ENCODE results near the gene KCNH2.

Gene KCNH2

DNA sequence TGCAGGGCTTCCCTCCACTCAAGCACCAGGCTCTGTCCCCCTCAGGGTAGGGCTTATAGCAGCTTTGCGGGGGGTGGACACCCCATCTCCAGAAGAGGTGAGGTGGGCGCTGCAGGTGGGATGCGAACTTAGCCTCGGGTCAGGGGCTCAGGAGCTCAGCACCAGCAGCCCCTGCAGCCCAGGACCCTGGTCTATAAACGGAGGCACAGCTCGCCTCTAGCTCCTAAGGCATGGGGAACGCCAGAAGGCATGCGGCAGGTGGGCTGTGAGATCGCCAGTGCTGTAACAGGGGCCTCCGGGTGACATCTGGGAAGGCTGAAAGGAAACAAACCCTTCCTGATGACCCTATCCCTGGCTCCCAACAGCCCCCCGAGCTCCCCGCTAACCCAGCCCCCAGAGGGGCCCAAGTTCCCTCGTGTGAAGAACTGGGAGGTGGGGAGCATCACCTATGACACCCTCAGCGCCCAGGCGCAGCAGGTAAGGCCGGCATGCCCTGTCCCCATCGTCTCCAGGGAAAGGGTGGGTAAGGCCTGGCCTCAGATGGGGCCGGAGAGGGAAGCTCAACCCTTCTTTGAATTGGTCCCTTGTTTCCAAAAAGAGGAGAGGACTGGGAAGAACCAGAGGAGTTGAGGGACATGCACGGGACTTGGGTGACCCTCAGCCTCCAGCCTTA lies 16.9 kb upstream of the KCNH2 start:
- DNase-seq = no peak

DNA sequence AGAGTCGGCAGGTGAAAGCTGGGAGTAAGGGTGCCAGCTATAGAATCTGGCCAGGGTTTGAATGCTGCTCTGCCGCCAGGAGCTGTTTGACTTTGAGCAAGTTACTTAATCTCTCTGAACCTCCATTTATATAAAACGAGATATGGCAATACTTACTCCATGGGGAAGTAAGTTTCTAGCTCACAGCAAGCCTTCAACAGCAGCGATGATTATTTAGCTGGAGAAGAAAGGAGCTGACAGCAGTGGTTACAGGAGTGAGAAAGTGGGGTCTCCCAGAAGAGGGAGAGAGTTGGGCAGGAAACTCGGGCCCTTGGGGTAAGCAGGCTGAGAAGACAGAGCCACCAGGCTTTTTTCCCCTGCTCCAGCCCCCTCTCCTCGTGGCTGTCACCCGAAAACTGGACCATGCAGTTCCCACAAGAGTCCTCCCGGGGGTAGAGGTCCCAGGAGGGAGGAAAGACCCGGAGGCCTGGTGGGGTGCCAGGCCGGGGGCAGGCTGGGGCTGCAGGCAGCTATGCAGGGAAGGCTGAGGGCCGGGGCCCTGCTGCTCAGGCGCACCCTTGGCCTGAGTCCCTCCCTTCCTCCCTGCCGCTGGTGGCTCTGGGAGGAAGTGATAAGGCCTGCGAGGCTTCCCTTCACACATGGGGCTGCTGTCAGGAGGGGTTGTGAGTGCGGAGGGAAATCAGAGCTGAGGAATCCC lies 16.2 kb upstream of the KCNH2 start:
- DNase-seq = no peak

DNA sequence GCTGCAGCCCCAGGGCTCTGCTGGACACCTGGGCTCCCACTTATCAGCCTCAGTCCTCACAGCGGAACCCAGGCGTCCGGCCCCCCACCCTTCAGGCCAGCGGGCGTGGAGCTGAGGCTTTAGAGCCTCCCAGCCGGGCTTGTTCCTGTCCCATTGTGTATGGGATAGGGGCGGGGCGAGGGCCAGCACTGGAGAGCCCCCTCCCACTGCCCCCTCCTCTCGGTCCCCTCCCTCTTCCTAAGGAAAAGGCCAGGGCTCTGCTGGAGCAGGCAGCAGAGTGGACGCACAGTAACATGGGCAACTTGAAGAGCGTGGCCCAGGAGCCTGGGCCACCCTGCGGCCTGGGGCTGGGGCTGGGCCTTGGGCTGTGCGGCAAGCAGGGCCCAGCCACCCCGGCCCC lies 15.4 kb upstream of the KCNH2 start:
- no peak for DNase-seq

DNA sequence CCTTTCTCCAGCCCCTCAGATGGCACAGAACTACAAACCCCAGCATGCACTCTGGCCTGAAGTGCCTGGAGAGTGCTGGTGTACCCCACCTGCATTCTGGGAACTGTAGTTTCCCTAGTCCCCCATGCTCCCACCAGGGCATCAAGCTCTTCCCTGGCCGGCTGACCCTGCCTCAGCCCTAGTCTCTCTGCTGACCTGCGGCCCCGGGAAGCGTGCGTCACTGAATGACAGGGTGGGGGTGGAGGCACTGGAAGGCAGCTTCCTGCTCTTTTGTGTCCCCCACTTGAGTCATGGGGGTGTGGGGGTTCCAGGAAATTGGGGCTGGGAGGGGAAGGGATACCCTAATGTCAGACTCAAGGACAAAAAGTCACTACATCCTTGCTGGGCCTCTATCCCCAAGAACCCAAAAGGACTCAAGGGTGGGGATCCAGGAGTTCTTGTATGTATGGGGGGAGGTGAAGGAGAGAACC lies 14.7 kb upstream of the KCNH2 start:
- DNase-seq = no peak

DNA sequence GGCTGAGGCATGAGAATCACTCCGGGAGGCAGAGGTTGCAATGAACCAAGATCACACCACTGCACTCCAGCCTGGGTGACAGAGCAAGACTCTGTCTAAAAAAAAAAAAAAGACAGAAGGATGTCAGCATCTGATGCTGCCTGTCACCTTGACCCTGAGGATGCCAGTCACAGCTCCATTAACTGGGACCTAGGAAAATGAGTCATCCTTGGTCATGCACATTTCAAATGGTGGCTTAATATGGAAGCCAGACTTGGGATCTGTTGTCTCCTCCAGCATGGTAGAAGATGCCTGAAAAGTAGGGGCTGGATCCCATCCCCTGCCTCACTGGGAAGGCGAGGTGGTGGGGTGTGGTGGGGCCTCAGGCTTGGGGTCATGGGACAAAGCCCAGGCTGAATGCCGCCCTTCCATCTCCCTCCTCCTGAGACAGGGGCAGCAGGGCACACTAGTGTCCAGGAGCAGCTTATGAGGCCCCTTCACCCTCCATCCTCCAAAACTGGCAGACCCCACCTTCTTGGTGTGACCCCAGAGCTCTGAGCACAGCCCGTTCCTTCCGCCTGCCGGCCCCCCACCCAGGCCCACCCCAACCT lies 14.0 kb upstream of the KCNH2 start:
- no peak for DNase-seq

DNA sequence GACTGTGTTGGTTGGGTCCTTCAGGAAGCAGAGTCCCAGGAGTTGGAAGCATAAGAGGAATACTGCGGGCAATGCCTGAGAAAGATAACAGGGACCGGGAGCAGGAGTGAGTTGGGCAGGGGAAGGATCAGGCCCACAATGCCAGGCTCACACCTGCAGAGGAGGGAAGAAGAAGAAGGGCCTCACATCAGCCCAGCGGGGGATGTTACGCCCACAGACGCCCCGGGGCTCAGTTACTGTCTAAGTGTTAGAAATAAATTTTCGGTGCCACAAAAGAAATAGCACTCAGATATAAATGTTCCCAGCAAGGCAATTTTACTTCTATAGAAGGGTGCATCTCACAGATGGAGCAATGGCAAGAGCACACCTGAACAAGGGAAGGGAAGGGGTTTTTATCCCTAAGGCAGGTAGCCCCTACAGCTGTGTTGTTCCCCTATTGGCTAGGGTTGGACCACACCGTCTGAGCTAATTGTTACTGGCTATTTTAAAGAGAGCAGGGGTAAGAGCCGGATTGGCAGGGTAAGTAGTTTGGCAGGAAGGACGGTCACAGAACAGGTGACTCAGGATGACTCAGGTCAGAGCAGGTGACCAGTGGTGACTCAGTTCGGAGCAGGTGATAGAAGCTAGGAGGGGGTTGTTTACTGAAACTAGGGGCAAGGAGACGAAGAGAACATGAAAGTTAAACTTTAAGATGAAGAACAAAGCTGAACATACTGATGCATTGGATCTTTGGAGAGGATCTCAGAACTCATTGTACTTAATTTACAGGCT lies 12.5 kb upstream of the KCNH2 start, which contains the start of gene NOS3:
Gene NOS3 (plus strand): TSS at position 602 of the 771 bp plus-strand sequence. CDS start 2,787 bp downstream, outside the sequence.
- no peak for DNase-seq

DNA sequence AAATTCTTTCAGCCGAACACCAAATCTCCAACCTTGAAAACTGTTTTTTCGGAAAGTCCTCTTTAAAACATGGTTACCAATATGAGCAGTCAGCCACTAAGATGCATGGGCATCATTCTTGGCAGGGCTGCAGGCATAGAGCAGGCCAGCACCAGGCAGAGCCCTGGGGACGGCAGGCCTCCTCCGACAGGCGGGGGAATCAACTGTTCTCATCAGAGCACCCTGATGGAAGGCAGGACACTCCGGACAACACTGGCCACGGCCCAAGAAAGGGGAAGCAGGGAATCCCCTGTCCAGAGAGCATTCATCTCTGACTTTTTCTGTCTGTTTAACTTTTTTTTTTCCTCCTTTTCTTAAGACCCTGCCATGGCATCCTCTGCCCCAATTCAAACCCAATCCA lies 11.3 kb upstream of the KCNH2 start:
- no peak for DNase-seq

DNA sequence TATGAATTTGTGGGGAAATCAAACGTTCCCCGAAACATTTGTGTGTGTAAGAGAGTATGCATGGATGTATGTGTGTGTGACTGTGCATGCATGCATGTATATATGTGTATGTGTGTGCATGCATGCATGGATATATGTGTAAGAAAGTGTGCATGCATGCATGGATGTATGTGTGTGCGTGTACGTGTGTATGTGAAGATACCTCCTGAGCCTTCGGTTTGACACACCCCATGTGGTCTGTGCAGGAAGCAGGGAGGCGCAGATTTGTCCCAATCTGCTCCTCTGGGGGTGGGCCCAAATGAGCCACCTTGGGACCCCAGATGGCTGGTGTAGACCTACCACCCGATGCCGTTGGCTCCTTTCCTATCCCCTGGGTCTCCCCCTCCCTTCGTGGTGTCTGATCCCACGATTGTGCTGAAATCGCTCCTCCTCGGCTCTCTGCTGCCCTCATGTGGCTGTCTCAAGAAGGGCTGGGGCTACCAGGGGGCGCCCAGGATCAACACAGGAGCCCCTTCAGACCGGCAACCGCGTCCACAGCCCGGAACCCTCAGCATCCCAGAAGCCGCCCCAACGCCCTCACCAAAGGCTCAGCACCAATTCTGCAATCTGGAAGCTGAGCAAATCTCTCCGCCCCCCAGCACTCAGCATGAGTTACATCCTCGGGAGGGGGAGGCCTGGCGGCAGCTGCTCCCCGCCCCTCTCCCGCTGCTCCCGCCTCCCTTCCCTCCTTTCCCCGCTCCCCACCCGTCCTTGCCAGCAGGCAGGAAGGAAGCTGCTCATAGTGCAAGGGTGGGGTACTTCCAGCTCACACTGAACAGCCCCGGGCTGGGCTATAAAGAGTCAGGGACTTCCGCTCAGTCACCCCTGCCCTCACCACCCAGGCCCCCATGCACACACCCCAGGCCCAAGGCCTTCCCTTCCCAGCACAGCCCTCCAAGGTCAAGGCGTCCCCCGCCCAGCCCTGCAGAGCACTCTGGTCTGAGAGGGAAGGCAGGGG lies 10.4 kb upstream of the KCNH2 start:
- DNase-seq = peak; percentile 58

DNA sequence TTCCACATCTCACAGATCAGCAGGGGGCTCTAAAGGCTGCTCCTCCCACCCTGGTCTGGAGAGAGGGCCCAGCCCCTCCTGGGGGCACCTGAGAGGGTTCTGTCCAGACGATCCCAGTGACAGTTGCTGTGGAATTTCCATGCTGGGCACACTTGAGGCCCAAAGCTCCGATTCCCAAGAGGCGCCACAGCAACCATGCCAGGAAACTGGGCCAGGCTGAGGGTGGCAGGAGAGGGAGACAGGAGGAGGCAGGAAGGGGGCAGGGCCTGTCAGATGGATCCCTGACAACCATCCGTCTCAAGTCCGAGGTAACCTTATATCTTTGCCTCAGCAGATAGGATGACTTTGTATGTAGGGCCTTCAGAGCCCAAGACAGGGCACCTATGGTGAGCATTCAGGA lies 8.4 kb upstream of the KCNH2 start:
- no peak for DNase-seq

DNA sequence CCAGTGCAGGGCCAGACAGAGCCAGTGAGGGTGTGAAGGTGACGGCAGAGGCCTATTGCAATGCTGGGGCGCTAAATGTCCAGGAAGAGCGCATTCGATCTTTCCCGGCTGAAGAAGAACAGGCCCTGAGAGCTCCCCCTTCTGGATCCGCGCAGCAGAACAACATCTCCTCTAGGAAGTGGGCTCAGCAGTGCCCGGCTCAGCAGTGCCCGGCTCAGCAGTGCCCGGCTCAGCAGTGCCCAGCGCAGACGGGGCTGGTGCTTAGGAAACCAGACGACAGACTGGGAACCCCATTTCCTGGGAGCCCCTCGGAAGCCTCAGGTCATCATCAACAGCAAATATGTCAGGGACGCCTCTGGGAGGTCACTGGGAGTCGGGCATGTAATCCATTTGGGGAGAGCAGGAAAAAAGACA lies 8.0 kb upstream of the KCNH2 start:
- peak; percentile 38 for DNase-seq

DNA sequence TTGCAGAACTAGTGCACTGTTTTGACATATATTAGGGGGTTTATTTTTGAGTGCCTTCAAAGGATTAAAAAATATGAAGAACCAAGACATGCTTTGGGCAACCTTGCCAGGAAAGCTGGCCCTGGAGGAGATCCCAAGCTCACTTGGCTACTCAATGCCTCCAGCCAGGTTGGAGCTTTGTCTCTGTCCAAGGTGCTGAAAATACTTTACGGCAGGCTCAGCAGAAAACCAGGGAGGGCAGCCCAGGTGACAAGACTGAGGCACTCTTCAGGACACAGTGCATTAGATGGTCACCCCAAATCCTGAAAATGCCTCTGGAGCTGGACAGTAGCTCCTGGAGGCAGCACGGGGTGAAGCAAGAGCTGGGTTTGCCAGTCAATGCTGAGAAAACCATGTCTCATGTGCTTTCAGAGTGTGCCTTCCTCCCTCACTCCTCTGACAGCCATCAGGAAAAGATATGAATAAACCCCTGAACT lies 5.8 kb upstream of the KCNH2 start:
- DNase-seq = no peak

DNA sequence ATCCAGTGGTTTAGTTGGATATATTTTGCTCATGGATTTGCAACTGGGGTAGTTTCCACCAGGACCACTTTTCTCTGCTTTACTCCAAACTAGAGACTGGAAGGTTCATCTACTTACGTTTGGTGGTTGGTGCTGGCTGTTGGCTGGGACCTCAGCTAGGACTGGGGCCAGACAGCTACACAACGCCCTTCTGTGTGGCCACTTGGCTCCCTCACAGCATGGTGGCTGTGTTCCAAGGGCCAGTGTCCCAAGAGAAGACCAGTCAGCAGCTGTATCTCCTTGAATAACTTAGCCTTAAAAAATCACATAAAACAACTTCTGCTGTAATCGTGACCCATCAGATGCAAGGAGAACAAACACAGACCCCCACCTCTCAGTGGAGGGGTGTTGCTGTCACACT lies 4.2 kb upstream of the KCNH2 start:
- no peak for DNase-seq

DNA sequence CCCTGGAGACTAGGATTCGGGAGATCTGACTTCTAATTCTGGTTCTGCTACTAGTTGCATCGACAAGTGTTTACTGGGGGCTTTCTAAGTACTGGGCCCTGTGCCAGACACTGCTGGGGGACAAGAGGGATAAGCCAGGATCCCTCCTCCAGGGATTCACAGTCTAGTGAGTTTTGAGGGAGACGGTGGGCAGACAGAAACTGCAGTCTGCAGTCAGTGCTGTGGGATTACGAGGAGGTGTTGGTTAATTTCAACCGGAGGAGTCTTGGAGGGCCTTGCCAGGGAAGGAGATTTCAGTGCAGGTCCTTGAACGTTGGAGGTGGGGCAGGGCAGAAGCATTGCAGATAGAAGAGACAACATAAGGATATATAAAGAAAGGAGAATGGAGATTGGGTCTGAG lies 3.5 kb upstream of the KCNH2 start:
- DNase-seq = no peak

DNA sequence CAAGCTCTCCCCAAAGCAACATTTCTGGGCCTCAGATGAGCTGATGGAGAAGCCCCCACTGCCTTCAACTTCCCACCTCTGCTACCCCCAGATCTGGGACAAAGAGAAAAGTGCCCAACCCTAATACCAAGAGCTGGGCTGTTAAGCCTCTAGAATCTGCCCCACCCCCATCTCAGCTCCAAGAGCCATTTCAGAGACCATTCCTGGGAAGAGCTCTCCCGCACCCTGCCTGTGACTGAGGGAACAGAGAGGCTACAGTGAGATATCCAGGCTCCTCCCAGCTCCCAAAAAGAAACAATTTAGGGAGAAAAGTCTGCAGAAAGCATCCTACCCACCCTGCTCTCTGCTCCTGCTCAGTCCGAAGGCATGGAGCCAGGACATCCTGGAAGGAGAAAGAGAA lies 2.5 kb upstream of the KCNH2 start:
- no peak for DNase-seq

DNA sequence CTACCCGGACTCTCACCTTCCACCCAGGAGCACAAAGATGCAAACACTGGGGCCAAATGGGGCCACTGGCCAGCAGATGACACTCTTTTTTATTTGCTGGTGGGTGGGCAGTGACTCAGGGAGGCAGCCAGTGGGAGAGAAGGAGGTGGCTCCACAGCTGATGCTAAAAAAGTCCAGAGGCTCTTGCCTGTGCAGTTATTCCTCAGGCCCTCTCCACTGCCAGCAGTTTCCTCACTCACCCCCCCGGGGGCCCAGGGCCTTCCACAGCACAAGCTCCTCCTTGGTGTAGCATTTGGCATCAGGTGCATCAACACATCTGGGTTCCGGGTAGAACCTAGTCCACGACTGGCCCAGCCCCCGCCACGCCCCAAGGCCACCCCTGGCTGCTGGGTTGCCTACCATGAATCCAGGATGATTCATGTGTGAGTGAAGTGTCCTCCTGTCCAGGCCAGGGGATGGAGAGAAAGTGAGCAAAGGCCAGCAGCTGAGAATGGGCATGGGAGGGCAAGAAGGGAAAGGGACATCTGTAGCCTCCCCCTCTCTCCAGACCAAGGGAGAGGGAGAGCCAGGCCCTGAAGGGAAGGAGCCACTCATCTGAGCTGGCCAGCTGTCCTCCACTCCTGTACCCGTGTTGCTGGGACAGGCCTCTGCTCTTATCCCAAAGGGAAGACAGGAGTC lies 1.7 kb upstream of the KCNH2 start:
- no peak for DNase-seq

DNA sequence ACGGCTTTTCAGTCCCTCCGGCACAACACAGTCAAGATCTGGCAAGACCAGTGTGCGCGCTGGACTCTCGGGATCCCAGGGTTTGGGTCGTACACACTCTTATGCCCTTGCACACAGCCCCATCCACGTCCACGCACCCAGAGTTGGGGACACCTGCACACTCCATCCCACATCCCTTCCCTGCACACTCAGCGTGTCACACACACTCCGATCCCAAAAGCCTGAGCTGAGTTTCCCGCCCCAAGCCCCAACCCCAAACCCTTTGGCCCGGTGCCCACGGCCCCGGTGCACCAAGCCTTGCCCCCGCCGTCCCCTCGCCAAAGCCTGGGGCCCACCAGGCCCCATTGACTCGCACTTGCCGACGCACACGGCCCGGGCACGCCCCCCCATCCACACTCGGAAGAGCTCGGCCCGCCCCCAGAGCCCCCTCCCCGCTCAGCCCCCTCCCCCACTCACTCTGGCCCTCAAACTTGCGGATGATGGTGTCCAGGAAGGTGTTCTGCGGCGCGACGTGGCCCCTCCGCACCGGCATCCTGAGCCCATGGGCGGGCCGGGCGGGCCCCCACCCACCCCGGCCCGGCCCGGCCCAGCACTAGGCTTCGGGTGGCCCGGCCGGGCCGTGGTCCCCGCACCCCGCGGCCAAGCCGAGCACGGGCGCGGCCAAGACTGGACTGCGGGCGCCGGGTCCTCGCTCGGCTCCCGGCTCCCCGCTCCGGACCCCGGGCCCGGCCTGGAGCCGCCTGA lies 567 bp downstream of the KCNH2 start:
- no peak for DNase-seq

DNA sequence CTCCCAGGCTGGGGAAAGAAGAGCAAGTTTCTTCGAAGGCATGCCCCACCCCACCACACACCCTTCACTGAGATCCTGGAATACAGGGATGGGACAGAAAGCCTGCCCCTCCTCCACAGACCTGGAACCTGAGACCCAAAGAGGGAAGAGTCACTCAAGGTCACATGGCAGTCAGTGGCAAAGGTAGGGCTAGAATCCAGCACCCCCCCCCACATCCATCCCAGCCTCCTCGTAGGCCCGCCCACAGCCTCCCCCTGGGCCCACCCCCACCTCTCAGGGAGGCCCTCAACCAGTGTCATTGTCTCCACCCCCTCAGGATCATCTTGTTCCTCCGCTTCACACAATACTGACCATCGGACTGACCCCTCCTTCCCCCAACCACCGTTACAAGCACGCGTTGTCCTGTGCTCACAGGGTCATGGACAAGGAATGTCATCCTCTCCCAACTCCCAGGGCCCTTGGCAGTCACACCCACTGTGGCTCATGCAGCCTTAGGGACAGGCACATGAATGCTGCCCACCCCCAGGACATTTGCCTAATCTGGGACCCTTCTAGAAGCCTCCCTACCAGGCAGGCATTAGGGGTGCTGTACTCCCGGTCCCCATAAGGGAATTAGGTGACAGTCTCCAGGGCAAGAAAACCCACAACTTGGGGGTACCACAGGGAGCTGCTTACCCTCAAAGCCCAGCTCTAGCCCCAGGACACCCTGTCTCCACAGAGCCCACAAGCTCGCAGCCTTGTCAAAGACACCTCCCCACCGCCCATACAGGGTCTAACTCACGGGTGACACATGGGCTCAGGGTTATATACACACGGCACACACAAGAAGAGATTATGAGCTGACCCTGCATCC lies 1.4 kb downstream of the KCNH2 start:
- DNase-seq = no peak

DNA sequence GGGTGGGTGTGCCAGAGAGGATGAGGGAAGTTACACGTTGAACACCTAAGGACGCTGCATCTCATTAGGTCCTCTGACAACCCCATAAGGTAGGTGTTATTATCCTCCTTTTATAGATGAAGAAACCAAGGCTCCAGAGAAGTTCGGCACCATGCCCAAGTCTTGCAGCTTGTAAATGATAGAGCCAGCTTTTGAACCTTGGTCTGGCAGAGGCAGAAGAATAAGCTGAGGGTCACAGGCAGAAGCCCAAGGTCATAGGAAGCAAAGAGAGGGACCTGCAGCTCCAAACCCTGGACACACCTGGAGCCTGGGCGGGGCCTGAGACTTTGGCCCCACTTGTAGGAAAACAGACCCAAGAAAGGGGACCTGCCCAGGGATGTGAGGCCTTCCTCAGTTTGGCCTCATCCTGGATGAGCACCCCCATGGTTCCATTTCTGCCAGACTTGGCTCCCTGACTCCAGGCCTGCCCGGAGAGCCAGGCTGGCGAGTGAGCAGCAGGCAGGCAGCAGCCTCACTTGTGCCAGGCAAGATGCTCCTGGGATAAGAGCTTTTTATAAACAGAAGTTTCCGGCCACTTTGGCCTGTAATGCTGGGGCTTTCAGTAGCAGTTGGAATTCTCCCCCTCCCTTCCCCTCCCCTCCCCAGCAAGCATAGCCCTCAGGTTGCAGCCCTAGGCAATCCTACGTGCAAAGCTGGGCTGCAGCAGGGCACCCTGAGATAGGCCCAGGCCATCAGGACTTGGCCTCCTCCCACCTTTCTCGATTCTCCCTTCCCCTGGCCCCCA lies 2.4 kb downstream of the KCNH2 start:
- DNase-seq = no peak
